ENCODE measurements around the gene DNHD1.

DNA sequence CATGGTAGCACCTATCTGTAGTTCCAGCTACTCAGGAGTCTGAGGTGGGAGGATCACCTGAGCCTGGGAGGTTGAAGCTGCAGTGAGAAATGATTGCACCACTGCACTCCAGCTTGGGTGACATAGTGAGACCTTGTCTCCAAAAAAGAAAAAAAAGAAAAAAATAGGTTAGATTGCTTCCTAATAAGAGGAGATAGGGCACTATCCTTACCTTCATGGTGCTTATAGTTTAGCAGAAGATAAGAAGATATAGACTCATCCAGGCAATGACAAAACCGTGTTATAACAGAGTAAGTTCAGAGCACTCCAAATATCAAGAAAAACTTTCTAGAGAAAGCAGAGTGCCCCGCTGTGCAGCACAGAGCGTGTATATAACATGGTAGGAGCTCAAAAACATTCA is 64.2 kb downstream of the DNHD1 start:
- TF ChIP-seq, protein P1, sequence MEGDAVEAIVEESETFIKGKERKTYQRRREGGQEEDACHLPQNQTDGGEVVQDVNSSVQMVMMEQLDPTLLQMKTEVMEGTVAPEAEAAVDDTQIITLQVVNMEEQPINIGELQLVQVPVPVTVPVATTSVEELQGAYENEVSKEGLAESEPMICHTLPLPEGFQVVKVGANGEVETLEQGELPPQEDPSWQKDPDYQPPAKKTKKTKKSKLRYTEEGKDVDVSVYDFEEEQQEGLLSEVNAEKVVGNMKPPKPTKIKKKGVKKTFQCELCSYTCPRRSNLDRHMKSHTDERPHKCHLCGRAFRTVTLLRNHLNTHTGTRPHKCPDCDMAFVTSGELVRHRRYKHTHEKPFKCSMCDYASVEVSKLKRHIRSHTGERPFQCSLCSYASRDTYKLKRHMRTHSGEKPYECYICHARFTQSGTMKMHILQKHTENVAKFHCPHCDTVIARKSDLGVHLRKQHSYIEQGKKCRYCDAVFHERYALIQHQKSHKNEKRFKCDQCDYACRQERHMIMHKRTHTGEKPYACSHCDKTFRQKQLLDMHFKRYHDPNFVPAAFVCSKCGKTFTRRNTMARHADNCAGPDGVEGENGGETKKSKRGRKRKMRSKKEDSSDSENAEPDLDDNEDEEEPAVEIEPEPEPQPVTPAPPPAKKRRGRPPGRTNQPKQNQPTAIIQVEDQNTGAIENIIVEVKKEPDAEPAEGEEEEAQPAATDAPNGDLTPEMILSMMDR (IDR thresholded peaks at IDR 0.05), result no peak
- no peak for TF ChIP-seq POLR2A (IDR thresholded peaks at IDR 0.05)
